GF-D8 (cell line): ENCODE measurements around the gene HOXA3.

Source experiments
- DNase-seq: peaks from one replicate; lab custom pipeline; 2025; lab: John Stamatoyannopoulos, UW

The HOXA3 gene

GRCh38 chr7:27128776-27129728 lies 23.3 kb downstream of the HOXA3 start:
- DNase-seq: no peak

- DNase-seq: no peak
Observed at GRCh38 chr7:27128034-27128433, 24.3 kb downstream of the HOXA3 start.

GRCh38 chr7:27126596-27127327 lies 25.6 kb downstream of the HOXA3 start:
- no peak for DNase-seq

GRCh38 chr7:27125986-27126394 lies 26.4 kb downstream of the HOXA3 start:
- no peak for DNase-seq

DNA sequence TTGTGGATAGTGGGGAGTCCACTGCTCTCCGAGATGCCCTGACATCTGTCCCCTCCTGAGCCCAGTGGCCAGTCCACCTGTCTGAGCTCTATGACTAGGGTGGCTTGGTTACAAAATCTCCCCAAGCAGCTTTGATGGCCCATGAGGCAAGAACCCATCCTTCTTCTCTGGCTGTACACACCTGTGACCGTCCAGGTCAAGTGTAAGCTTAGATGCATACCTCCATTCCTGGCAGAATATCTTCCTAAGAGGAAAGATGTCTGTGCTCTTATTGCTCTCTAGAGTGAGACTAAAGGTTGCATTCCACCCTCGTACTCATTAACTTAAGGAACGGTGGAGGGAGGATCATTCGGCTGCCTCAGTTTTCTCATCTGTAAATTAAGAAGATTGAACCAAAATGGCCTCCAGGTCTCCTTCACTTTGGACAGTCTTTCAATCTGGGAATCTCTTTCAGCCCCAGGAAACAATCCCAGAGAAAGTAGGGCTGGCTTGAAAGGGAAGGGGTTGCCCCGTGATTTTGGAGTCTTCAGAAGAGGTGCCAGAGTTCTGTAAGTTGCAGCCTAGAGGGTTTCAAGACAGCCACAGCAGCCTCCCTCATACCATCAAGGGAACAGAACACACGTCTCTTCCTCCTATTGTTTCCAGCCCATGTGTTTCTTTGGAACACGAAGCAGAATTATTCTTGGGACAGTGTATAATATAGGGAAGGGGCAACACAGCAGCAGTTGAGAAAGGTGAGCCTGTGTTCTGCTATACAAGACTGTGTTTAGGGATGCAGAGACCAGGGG lies 27.3 kb downstream of the HOXA3 start:
- no peak for DNase-seq

DNA sequence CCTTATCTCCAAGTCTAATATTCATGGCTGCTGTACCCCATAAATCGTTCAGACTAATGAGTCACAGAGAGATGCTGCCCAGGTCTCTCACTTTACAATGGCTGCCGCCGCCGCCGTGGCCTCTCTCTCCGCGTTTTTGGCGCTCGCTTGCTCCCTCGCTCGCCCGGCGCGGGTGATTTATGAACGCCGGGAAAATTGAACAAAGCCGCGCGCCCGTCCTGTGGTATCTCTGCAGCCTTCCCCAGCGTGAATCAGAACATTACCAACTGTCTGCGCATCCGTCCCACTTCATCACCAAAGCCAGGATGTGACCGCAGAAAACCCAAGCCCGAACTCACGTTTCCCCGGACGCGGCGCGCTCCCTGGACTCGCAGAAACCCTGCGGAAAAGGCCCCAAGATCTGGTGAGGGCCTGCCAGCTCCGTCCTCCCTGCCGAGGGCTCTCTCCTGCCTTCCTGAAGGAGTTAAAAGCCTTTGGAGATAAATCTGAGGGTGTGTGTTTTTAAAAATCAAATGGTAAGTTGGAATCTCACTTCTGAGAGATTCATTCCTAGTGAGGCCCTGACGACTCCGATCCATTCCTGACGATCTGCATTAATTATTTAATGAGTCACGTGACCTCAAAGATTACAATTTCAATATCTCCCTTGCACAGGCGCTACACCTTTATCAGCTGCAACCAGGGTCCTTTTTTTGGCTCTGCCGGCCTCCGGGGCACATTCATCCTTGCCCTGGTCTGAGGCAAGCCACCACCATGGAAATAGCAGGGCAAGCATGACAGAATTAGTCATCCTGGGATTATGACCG lies 28.1 kb downstream of the HOXA3 start:
- DNase-seq: no peak

DNA sequence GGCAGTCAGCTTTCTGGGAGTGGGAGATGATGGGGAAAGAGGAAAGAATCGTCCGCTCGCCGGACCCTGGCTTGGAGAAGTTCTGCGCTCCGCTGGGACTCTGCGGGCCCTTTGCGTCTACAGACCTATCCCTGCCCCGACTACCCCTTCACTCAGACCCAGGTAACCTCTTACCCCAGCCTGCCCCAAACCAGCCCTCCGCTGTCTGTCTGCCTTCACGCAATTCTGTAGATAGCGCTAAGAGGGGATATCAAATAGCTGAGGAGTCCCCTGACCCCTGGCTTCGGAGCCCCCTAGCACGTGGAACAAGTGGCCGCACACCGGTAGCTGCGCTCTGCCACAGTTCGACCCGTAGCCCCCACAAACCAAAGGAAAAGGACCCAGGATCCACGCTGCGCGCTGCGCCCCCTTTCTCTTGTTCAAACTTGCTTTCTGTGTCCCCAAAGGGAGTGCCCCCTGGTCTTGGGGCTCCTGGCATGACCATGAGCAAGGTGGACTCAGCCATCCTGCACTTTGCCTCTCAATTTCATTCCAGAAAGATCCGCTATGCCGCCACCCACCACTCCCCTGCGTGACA lies 28.8 kb downstream of the HOXA3 start:
- no peak for DNase-seq

- no peak for DNase-seq
Observed at GRCh38 chr7:27123007-27123476, 29.3 kb downstream of the HOXA3 start.

GRCh38 chr7:27122077-27122910 lies 30.1 kb downstream of the HOXA3 start:
- no peak for DNase-seq

- no peak for DNase-seq
Observed at GRCh38 chr7:27121684-27122076, 30.7 kb downstream of the HOXA3 start.

DNA sequence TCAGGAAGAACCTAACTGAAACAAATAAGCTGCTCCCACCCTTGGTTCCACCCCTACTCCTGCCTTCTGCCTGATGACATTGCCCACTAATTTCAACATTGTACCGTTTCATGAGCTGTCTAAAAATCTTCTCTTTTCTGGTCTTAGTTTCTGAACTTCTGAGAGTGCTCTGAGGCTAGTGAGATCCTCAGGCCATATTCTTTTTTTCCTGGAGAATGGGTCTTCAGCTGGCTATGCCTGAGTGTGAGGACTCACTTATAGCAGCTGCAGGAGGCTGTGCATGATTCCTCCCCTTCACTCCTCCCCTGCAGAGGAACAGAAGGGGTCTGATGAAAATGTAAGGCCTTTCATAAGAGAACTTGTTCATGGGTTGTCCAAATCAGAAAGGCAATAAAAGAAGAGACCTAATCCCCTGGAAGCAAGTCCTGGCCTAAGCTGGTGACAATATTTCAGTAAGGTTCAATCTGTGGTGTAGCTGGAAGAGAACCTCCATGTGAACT lies 32.9 kb downstream of the HOXA3 start:
- no peak for DNase-seq

DNA sequence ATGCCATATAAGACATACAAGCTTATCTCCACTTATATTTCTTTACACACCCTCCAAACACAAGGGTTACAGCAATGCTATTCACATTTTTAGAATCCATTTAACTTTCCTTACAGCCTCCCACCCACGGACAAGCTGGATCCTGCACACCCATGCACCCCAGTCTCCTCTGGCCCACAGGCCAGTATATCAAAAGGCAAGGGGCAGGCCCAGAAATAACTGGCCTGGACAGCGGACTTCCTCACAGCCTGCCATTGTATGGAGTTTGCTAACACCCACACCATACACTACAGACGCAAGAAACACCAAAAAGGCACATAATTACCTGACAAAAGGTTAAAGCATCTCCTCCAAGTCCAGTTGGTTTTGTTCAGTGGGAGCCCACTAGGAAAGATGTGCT lies 33.8 kb downstream of the HOXA3 start:
- DNase-seq: no peak

GRCh38 chr7:27117887-27118491 lies 34.4 kb downstream of the HOXA3 start:
- DNase-seq: no peak

DNA sequence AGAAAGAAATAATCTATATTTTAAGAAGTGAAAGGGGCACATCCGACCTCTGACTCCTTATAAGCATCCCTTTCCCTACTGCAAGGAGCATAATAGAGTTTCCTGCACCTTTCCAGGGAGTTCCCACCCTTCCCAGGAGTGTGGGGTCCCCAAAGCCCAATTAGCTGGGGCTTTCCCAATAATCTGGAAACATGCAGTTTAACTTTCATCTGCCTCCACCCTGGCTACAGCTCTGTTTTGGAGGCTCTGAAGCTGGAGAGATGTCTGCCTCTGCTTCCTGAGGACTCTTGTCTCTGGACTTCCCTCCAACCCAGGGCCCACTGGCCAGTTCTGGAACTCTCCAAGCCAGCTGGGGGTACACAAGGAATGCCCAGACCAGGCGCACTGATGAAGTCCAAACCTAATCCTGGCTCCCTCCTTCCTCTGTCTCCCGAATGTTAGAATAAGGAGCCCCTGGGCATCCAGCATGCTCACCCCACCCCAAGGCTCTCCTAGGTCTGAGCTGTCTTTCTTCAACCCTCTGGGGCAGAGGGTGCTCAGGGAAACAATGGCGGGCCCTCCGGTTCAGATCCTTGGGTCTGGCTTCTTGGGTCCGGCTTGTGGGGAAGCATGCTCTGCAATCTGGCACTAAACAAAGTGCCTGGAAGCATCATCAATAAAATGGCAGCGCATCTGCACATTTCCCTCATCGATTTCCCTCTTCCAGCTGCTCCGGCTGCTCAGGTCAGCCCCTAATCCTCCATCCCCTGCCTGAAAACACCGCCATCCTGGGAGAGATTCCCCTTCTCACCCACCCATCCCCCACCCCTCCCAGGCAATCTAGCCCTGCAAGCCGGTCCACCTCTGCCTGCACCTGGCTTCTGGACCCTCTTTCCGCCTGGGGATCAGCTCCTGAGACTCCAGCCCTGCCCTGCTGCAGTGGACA lies 35.2 kb downstream of the HOXA3 start:
- DNase-seq: no peak

DNA sequence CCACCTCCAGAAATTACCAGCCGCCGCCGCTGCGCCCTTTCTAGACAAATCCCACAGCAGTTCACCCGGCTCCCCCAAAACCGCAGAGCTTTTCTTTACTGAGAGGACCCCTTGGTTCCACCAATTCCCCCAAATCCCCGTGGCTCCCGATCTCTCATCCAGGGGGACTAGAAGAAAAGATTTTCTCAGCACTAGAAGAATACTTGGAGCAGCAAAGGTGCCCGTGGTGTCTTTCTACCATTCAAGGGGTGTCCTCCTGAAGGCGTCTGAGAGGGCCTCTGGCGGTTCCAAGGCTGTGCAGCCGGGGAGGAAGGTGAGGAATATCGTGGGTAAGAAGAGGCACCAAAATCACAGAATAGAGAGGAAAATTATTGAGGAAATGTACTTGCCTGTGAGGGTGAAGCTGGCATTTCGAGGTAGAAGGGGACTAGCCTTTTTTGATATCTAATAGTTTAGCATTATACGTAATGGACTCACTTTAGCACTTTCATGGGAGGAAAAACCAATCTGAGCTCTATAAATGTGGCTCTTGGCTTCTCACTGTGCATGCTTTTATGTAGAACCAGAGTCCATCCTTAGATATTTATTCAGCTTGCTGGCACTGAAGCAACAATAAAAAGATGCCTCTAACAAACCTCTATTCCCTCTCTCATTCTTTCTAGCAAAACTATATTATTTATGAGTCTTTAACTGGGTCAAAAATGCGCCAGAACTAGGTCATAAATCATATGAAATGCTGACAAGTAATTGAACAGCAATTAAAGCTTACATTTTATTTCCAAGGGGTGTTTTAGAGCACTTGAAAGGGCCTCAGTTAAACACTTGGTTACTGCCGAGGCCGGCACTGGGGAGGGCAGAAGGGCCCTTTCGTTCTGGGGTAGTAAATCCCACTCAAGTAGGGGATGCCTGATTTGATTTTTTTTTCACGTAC lies 36.1 kb downstream of the HOXA3 start:
- no peak for DNase-seq

- no peak for DNase-seq
Observed at GRCh38 chr7:27115221-27116026, 37.0 kb downstream of the HOXA3 start.

DNA sequence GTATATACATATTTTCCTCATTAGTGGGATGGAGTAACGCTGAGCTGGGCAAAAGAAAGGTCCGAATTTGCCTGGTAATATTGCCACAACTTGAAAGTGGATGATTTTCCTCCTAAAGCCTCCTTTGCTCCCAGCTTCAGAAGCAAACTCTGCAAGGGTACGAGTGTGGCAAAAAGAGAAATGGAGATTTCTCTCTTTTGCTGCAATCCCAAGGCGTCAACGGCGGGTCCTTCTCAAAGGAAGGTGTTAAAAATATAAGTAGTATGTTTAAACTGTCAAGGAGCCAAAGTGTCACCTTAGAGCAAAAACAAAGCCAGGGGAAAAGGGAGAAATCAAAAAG lies 37.5 kb downstream of the HOXA3 start:
- DNase-seq: no peak
